ENCODE data around the gene SLC35F3. TPM values are rescaled to one million over a fixed set of nuclear protein-coding genes. Genes with fewer than 3 reads are reported as not detected.

SLC35F3 gene
- total RNA-seq, 2 donors from 2014 or later = 14.4 to 14.8 TPM

DNA sequence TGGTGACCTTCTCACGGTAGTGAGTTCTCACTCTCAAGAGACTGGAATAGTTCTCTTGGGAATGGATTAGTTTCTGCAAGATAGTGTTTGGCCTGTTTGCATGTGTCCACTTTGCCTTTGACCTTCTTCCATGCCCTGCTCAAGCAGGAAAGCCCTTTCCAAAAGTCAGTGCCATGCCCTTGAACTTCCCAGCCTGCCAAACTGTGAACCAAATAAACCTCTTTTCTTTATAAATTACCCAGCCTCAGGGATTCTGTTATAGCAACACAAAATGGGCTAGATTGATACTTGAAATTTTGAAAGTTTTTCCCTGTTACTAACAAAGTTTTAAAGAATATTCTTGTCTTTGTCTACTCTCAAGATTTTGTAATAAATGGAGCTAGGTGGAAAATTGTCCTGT is 139.6 kb downstream of the SLC35F3 start:
- TF ChIP-seq, protein P1, sequence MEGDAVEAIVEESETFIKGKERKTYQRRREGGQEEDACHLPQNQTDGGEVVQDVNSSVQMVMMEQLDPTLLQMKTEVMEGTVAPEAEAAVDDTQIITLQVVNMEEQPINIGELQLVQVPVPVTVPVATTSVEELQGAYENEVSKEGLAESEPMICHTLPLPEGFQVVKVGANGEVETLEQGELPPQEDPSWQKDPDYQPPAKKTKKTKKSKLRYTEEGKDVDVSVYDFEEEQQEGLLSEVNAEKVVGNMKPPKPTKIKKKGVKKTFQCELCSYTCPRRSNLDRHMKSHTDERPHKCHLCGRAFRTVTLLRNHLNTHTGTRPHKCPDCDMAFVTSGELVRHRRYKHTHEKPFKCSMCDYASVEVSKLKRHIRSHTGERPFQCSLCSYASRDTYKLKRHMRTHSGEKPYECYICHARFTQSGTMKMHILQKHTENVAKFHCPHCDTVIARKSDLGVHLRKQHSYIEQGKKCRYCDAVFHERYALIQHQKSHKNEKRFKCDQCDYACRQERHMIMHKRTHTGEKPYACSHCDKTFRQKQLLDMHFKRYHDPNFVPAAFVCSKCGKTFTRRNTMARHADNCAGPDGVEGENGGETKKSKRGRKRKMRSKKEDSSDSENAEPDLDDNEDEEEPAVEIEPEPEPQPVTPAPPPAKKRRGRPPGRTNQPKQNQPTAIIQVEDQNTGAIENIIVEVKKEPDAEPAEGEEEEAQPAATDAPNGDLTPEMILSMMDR (conservative IDR thresholded peaks at IDR 0.05) = no peak
- H3K27ac Mint-ChIP-seq = no peak overlapping the region
- H3K4me3 Mint-ChIP-seq = no peak overlapping the region
- Histone ChIP-seq H3K4me1 (ENCODE audit: control insufficient read depth, insufficient read depth, low read length) (no peaks in the 10 kb centered on the region), H3K27ac (ENCODE audit: low read depth, low read length) (no peak overlapping the region), H3K4me3 (ENCODE audit: low read length) (no peak overlapping the region), H3K9me3 (ENCODE audit: control insufficient read depth, low read length) (peaks cover 16% of the 10 kb centered on the region), H3K36me3 (ENCODE audit: control insufficient read depth, insufficient read depth, low read length) (no peaks in the 10 kb centered on the region), H3K9ac (ENCODE audit: extremely low read depth, low read length, poor library complexity, severe bottlenecking) (no peak overlapping the region), H3K27me3 (ENCODE audit: control insufficient read depth, insufficient read depth, low read length, poor library complexity, severe bottlenecking) (no peaks in the 10 kb centered on the region)
- H3K36me3 Mint-ChIP-seq (ENCODE audit: low read depth) = peaks cover 3% of the 10 kb centered on the region
- no peaks in the 10 kb centered on the region for H3K4me1 Mint-ChIP-seq
- peaks cover 6% of the 10 kb centered on the region for H3K27me3 Mint-ChIP-seq (ENCODE audit: insufficient read depth)
- 86% methylated on average over 1 of the region's 1 CpG; no CpG with 5 or more reads in 1 of the 2 experiments for WGBS, 2 experiments (ENCODE audit: insufficient coverage in 1 of 2, insufficient read length in 1 of 2)
- no peak for DNase-seq
- H3K9me3 Mint-ChIP-seq = peaks cover 26% of the 10 kb centered on the region

DNA sequence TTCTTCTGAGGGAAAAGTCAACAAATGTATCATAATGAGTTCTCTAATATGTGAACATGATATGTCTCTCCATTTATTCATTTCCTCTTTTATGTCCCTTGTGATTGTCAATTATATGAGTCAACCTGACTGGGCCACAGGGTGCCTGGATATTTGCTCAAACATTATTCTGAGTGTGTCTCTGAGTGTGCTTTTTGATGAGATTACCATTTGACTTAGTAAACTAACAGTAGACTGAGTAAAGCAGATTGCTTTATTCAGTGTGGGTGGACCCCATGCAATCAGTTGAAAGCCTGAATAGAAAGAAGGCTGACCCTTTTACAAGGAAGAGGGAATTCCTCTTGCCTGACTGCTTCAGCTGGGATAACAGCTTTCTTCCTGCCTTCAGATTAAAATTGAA is 142.6 kb downstream of the SLC35F3 start:
- no peaks in the 10 kb centered on the region for H3K27me3 ChIP-seq (ENCODE audit: control insufficient read depth, insufficient read depth, low read length, poor library complexity, severe bottlenecking)
- no peak overlapping the region for H3K27ac Mint-ChIP-seq
- H3K4me3 ChIP-seq (ENCODE audit: low read length) = no peak overlapping the region

DNA sequence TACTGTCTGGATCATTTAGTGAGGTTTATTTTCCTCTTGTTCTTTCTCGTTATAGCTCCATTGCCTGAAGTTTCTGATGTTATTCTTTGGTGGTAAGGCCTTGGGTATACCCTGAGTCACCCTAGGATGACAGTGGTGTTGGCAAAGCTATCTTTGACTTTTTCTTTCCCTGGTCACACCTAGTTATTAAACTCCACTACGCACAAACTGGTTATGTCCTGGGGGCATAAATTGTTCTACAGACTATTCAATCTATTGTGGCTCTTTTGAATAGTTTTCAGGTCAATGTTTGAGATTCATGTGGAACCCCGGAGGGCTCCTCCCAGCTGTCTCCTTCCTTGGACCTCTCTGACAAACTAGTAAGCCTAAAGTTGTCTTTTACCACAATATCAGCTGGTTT is 157.7 kb downstream of the SLC35F3 start:
- Histone ChIP-seq H3K4me1 (ENCODE audit: control insufficient read depth, insufficient read depth, low read length) (no peaks in the 10 kb centered on the region), H3K27me3 (ENCODE audit: control insufficient read depth, insufficient read depth, low read length, poor library complexity, severe bottlenecking) (no peaks in the 10 kb centered on the region), H3K9me3 (ENCODE audit: control insufficient read depth, low read length) (peaks cover 26% of the 10 kb centered on the region), H3K27ac (ENCODE audit: low read depth, low read length) (no peak overlapping the region), H3K36me3 (ENCODE audit: control insufficient read depth, insufficient read depth, low read length) (no peaks in the 10 kb centered on the region), H3K9ac (ENCODE audit: extremely low read depth, low read length, poor library complexity, severe bottlenecking) (no peak overlapping the region), H3K4me3 (ENCODE audit: low read length) (peak overlapping the region; percentile 29)
- peaks cover 2% of the 10 kb centered on the region for H3K27me3 Mint-ChIP-seq (ENCODE audit: insufficient read depth)
- H3K36me3 Mint-ChIP-seq (ENCODE audit: low read depth) = peaks cover 10% of the 10 kb centered on the region
- H3K4me1 Mint-ChIP-seq = no peaks in the 10 kb centered on the region
- no peak for DNase-seq
- H3K4me3 Mint-ChIP-seq = no peak overlapping the region
- 38 to 76% methylated on average over 1 to 3 of the region's 3 CpGs for WGBS, 2 experiments (ENCODE audit: insufficient coverage in 1 of 2, insufficient read length in 1 of 2)
- peaks cover 19% of the 10 kb centered on the region for H3K9me3 Mint-ChIP-seq
- no peak overlapping the region for H3K27ac Mint-ChIP-seq
- TF ChIP-seq, protein P1 (conservative IDR thresholded peaks at IDR 0.05) = no peak

More for the DNA sequence above, 142.6 kb downstream of the SLC35F3 start:
- no peaks in the 10 kb centered on the region for H3K4me1 ChIP-seq (ENCODE audit: control insufficient read depth, insufficient read depth, low read length)
- DNase-seq = no peak
- H3K9ac ChIP-seq (ENCODE audit: extremely low read depth, low read length, poor library complexity, severe bottlenecking) = no peak overlapping the region
- peaks cover 23% of the 10 kb centered on the region for H3K9me3 ChIP-seq (ENCODE audit: control insufficient read depth, low read length)
- TF ChIP-seq, protein P1 (conservative IDR thresholded peaks at IDR 0.05) = no peak
- Mint-ChIP-seq H3K36me3 (ENCODE audit: low read depth) (peaks cover 4% of the 10 kb centered on the region), H3K9me3 (peaks cover 44% of the 10 kb centered on the region), H3K4me3 (no peak overlapping the region), H3K4me1 (no peaks in the 10 kb centered on the region), H3K27me3 (ENCODE audit: insufficient read depth) (peaks cover 12% of the 10 kb centered on the region)
- no peak overlapping the region for H3K27ac ChIP-seq (ENCODE audit: low read depth, low read length)
- no peaks in the 10 kb centered on the region for H3K36me3 ChIP-seq (ENCODE audit: control insufficient read depth, insufficient read depth, low read length)
